BE2C (cell line): ENCODE measurements around the gene PHLDA1.

ENCODE experiments used
- DNase-seq: peaks from one replicate; pipeline ENCODE4 v3.0.0-alpha.2; 2020
- H3K27me3 ChIP-seq: fragments of 250-450 bp; sonication (Bioruptor Pico); 2 replicates; pipeline ENCODE4 v1.5.1; 2020; ENCODE audit warnings: mild to moderate bottlenecking
- H3K36me3 ChIP-seq: fragments of 250-450 bp; sonication (Bioruptor Pico); 2 replicates; pipeline ENCODE4 v1.5.1; 2020; ENCODE audit warnings: mild to moderate bottlenecking
- H3K4me1 ChIP-seq: fragments of 250-450 bp; sonication (Bioruptor Pico); 2 replicates; pipeline ENCODE4 v1.5.1; 2020
- H3K4me3 ChIP-seq: 2 replicates; pipeline ENCODE4 v1.5.1; 2011; ENCODE audit warnings: low read depth, low read length
- H3K9me3 ChIP-seq: fragments of 250-450 bp; sonication (Bioruptor Pico); 2 replicates; pipeline ENCODE4 v1.5.1; 2020
- TF ChIP-seq, protein P1 (sequence below): IDR thresholded peaks from 2 replicates; pipeline ENCODE4 v1.5.1; 2012; ENCODE audit warnings: mild to moderate bottlenecking, low read depth, low read length

Gene PHLDA1

DNA sequence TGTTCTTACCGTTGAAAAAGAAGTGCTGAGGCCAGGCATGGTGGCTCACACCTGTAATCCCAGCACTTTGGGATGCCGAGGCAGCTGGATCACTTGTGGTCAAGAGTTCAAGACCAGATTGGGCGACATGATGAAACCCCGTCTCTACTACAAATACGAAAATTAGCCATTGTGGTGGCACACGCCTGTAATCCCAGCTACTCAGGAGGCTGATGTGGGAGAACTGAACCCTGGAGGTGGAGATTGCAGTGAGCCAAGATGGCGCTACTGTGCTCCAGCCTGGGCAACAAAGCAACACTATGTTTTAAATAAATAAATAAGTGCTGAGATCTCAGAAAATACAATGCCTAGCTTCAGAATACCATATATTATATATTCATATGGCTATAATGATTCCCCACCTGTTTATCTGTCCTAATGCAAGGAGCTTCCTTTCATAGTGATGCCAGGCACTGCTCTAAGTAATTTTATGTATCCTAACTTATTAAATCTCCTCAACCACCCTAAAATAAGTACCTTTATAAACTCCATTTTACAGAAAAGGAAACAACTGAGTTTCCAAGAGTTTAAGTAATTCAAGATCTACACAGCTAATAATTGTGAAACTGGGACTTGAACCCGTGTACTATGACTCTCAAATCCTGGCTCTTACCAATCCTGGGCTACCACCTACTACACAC, 7.3 kb downstream of the PHLDA1 start:
- Histone ChIP-seq H3K4me1 (peaks cover 6% of the 10 kb centered on the region; the same call in 1 of the 2 replicates), H3K27me3 (no peaks in the 10 kb centered on the region), H3K9me3 (no peaks in the 10 kb centered on the region), H3K4me3 (no peak overlapping the region), H3K36me3 (no peaks in the 10 kb centered on the region)
- DNase-seq, result no peak
- TF ChIP-seq, protein P1, sequence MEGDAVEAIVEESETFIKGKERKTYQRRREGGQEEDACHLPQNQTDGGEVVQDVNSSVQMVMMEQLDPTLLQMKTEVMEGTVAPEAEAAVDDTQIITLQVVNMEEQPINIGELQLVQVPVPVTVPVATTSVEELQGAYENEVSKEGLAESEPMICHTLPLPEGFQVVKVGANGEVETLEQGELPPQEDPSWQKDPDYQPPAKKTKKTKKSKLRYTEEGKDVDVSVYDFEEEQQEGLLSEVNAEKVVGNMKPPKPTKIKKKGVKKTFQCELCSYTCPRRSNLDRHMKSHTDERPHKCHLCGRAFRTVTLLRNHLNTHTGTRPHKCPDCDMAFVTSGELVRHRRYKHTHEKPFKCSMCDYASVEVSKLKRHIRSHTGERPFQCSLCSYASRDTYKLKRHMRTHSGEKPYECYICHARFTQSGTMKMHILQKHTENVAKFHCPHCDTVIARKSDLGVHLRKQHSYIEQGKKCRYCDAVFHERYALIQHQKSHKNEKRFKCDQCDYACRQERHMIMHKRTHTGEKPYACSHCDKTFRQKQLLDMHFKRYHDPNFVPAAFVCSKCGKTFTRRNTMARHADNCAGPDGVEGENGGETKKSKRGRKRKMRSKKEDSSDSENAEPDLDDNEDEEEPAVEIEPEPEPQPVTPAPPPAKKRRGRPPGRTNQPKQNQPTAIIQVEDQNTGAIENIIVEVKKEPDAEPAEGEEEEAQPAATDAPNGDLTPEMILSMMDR, result no peak

DNA sequence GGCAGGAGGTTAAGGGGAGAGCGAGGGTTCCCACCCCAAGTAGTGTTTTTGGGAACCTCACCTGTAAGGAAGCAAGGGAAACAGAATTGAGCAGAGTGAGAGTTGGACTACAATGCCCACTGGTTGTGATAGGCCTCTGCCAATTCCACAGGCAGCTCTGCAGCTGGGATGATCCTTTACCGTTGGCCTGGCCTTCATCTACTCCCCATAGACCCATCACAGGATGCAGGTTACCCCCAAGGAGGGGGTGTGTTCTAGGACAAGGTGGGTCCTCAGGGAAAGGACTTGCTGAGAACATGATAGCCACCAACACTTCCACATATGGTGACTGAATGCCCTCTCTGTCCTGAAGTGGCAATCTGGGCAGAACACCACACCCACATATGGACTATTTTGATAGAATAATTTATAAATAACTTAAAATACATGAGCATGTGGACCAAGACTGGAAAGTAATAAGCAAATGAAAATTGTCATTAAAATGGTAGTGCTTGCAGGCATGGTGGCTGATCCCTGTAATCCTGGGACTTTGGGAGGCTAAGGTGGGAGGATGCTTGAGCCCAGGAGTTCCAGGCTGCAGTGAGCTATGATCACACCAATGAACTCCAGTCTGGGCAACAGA, 8.4 kb downstream of the PHLDA1 start:
- TF ChIP-seq, protein P1, result no peak
- DNase-seq, result no peak
- H3K4me1 ChIP-seq, result peaks cover 6% of the 10 kb centered on the region; the same call in 1 of the 2 replicates

DNA sequence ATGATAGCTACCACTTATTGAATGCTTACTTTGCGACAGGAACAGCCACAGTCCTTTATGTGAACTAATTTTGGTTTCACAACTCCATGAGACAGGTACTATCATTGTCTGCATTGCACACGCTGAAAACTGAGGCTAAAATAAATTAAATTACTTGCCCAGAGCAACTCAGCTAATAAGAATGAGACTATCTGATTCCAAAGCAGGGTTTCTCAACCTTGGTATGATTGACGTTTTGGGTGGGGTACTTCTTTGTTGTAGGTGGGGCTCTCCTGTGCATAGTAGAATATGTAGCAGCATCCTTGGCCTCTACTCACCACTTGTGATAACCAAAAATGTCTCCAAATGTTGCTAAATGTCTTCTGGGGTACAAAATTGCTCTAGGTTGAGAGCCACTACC, 9.1 kb downstream of the PHLDA1 start:
- no peaks in the 10 kb centered on the region for H3K27me3 ChIP-seq
- no peak overlapping the region for H3K4me3 ChIP-seq
- TF ChIP-seq, protein P1, result no peak
- H3K9me3 ChIP-seq, result no peaks in the 10 kb centered on the region
- H3K36me3 ChIP-seq, result no peaks in the 10 kb centered on the region
- no peak for DNase-seq
- peaks cover 6% of the 10 kb centered on the region; the same call in 1 of the 2 replicates for H3K4me1 ChIP-seq

More for the DNA sequence above, 8.4 kb downstream of the PHLDA1 start:
- Histone ChIP-seq H3K4me3 (no peak overlapping the region), H3K9me3 (no peaks in the 10 kb centered on the region), H3K36me3 (no peaks in the 10 kb centered on the region), H3K27me3 (no peaks in the 10 kb centered on the region)

DNA sequence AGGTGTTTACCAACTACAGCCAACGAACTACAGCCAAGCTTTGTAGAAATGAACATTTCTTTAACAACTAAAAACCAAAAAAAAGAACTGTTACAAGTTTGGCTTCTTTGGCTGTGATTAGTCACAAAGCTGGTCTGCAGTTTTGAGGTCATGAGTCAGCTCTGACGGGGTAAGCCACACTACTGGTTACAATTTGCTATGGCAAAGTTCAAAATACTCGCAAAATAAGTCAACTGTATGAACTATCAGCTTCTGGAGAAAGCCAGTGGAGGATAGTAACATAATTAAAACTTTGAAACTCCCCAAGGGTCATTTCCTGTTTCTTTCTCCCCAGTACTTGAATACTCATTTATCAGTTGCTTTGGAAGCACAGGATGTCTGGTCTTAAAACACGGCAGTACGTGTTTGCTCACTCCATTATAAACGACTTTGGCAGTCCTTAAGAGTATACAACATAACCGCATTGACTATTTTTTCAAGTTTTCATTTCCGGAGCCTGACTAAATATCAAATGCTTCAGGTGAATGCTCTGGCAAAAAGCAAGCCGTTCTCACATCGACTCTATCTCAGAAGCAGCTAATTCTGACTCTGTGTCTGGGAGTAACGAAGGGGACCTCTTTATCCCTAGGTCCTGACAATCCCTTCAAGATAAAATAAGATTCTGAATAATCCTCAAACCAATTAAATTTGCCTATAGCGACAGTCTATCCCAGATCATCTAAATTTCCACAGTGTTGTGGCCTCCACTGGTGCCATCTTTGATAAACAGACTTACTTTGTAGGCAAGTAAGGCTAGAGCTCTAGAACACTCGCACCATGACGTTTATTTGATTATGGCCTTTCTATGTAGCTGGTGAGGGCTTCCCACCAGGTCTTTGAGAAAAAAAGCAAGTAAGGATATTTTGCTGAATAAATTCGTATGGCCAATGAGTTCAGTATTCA, 10.6 kb downstream of the PHLDA1 start:
- Histone ChIP-seq H3K36me3 (no peaks in the 10 kb centered on the region), H3K27me3 (peaks cover 4% of the 10 kb centered on the region; the same call in 1 of the 2 replicates), H3K4me1 (peaks cover 6% of the 10 kb centered on the region; the same call in 1 of the 2 replicates), H3K9me3 (no peaks in the 10 kb centered on the region), H3K4me3 (no peak overlapping the region)
- TF ChIP-seq, protein P1, result no peak
- DNase-seq, result no peak

DNA sequence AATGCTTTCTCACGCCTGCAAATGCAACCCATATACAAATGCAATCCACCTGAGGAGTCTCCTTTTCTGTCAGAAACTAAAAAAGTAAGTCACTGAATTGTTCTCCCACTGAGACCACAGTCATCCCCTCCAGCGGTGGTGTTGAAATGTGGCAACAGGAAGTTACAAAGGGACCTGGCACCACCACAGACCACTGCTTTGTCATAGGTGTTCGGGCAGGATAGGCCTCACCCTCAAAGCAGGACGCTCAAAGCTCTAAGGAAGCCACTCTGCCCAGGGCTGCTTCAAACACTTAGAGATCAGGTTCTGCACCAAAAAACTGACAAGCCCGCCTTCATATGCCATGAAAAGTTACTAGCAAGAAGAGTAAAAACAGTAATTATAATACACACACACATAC, 11.3 kb downstream of the PHLDA1 start:
- Histone ChIP-seq H3K27me3 (peaks cover 9% of the 10 kb centered on the region; the same call in 1 of the 2 replicates), H3K4me1 (peaks cover 3% of the 10 kb centered on the region; the same call in 1 of the 2 replicates), H3K36me3 (no peaks in the 10 kb centered on the region), H3K9me3 (no peaks in the 10 kb centered on the region), H3K4me3 (no peak overlapping the region)
- TF ChIP-seq, protein P1, result no peak
- DNase-seq, result no peak
